Dendritic cell treated with granulocyte-macrophage colony-stimulating factor and Interleukin-4, amounts not matched to agents 40 ng/mL and 50 ng/mL, for 4 days (primary cell): Measurements from ENCODE around the gene HOXA9.
A peak's percentile ranks its signal among the peaks of the same experiment; 100 is the strongest.

Source experiments
- H3K27ac Mint-ChIP-seq: one replicate; pipeline ENCODE4 v1.8.0; 2022; ENCODE audit warnings: mild to moderate bottlenecking, mixed read lengths
- H3K27me3 Mint-ChIP-seq: one replicate; pipeline ENCODE4 v1.8.0; 2022; ENCODE audit warnings: mild to moderate bottlenecking, mixed read lengths
- H3K36me3 Mint-ChIP-seq: one replicate; pipeline ENCODE4 v1.8.0; 2022; ENCODE audit warnings: low read depth, mixed read lengths
- H3K4me1 Mint-ChIP-seq: one replicate; pipeline ENCODE4 v1.8.0; 2022; ENCODE audit warnings: low read depth, mixed read lengths
- H3K4me3 Mint-ChIP-seq: one replicate; pipeline ENCODE4 v1.8.0; 2022; ENCODE audit warnings: mild to moderate bottlenecking, moderate library complexity, mixed read lengths
- H3K9me3 Mint-ChIP-seq: one replicate; pipeline ENCODE4 v1.8.0; 2022; ENCODE audit warnings: mixed read lengths
- intact Hi-C: fragments of 100-400 bp; cut with micrococcal nuclease; formaldehyde crosslinking; loops from one replicate; pipeline ENCODE4 v1.15.0; 2022

The HOXA9 gene

GRCh38 chr7:27179503-27180430, 14.4 kb upstream of the HOXA9 start:
- peaks cover 95% of the 10 kb centered on the region for H3K27me3 Mint-ChIP-seq
- H3K27ac Mint-ChIP-seq = no peak overlapping the region
- H3K9me3 Mint-ChIP-seq = no peaks in the 10 kb centered on the region
- no peaks in the 10 kb centered on the region for H3K36me3 Mint-ChIP-seq
- H3K4me3 Mint-ChIP-seq = peak overlapping the region; percentile 45
- peaks cover 21% of the 10 kb centered on the region for H3K4me1 Mint-ChIP-seq
- intact Hi-C loops = no loop called here

DNA sequence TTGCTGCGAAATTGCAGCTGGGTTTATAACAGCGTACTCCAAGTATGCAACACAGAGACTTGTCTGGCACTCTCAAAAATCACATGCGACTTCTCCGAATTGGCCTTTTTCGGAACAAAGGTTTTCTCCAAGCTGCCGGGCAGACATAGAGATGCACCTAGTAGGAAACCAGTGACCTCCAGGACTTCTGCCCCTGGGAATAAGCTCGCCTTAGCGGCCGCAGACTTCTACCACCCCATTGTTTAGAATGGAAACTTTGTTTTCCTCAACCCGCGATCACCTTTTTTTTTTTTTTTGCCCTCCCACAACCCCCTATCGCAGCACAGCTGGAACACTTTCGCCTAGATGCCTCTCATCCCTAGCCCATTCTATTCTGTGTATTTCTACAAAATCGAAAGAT, 13.7 kb upstream of the HOXA9 start:
- Mint-ChIP-seq H3K27me3 (peaks cover 95% of the 10 kb centered on the region), H3K36me3 (no peaks in the 10 kb centered on the region), H3K27ac (no peak overlapping the region), H3K4me3 (no peak overlapping the region), H3K9me3 (no peaks in the 10 kb centered on the region), H3K4me1 (peaks cover 20% of the 10 kb centered on the region)
- intact Hi-C loops = no loop called here

GRCh38 chr7:27178366-27178765, 13.0 kb upstream of the HOXA9 start:
- H3K4me3 Mint-ChIP-seq = no peak overlapping the region
- H3K27me3 Mint-ChIP-seq = peaks cover 94% of the 10 kb centered on the region
- intact Hi-C loops = no loop called here
- H3K27ac Mint-ChIP-seq = no peak overlapping the region
- no peaks in the 10 kb centered on the region for H3K9me3 Mint-ChIP-seq
- no peaks in the 10 kb centered on the region for H3K36me3 Mint-ChIP-seq
- peaks cover 20% of the 10 kb centered on the region for H3K4me1 Mint-ChIP-seq

GRCh38 chr7:27177795-27178320, 12.5 kb upstream of the HOXA9 start:
- H3K4me1 Mint-ChIP-seq = peaks cover 21% of the 10 kb centered on the region
- intact Hi-C loops = no loop called here
- H3K4me3 Mint-ChIP-seq = no peak overlapping the region
- no peak overlapping the region for H3K27ac Mint-ChIP-seq
- H3K27me3 Mint-ChIP-seq = peaks cover 94% of the 10 kb centered on the region
- H3K9me3 Mint-ChIP-seq = no peaks in the 10 kb centered on the region
- no peaks in the 10 kb centered on the region for H3K36me3 Mint-ChIP-seq

- no peaks in the 10 kb centered on the region for H3K9me3 Mint-ChIP-seq
Measured at GRCh38 chr7:27176962-27177794, 11.8 kb upstream of the HOXA9 start.

DNA sequence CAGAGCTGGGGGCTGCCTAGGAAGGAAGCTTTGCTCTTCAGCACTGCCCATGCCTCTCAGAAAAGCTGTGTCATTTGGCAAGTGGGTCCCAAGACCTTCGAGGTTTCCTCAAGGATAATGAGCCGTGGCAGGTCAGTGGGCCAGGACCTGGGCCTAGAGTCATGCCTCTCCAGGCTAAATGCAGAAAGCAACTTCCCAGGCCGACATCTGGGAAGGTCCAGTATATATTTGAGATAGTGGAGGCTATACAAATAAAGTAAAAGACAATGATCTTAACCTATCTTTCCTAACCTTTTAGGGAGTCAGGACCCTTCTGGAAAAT, 11.1 kb upstream of the HOXA9 start:
- intact Hi-C loops = no loop called here

More at GRCh38 chr7:27176962-27177794, 11.8 kb upstream of the HOXA9 start:
- Mint-ChIP-seq H3K4me1 (peaks cover 24% of the 10 kb centered on the region), H3K27ac (no peak overlapping the region), H3K27me3 (peaks cover 92% of the 10 kb centered on the region), H3K4me3 (no peak overlapping the region), H3K36me3 (no peaks in the 10 kb centered on the region)
- intact Hi-C loops = no loop called here

GRCh38 chr7:27175626-27176523, 10.5 kb upstream of the HOXA9 start:
- no peaks in the 10 kb centered on the region for H3K36me3 Mint-ChIP-seq
- peaks cover 33% of the 10 kb centered on the region for H3K4me1 Mint-ChIP-seq
- peaks cover 94% of the 10 kb centered on the region for H3K27me3 Mint-ChIP-seq
- intact Hi-C loops = no loop called here
- no peak overlapping the region for H3K4me3 Mint-ChIP-seq
- H3K27ac Mint-ChIP-seq = no peak overlapping the region
- no peaks in the 10 kb centered on the region for H3K9me3 Mint-ChIP-seq

More for the DNA sequence above, 11.1 kb upstream of the HOXA9 start:
- no peaks in the 10 kb centered on the region for H3K36me3 Mint-ChIP-seq
- peaks cover 31% of the 10 kb centered on the region for H3K4me1 Mint-ChIP-seq
- no peaks in the 10 kb centered on the region for H3K9me3 Mint-ChIP-seq
- peaks cover 93% of the 10 kb centered on the region for H3K27me3 Mint-ChIP-seq
- H3K27ac Mint-ChIP-seq = no peak overlapping the region
- H3K4me3 Mint-ChIP-seq = no peak overlapping the region

DNA sequence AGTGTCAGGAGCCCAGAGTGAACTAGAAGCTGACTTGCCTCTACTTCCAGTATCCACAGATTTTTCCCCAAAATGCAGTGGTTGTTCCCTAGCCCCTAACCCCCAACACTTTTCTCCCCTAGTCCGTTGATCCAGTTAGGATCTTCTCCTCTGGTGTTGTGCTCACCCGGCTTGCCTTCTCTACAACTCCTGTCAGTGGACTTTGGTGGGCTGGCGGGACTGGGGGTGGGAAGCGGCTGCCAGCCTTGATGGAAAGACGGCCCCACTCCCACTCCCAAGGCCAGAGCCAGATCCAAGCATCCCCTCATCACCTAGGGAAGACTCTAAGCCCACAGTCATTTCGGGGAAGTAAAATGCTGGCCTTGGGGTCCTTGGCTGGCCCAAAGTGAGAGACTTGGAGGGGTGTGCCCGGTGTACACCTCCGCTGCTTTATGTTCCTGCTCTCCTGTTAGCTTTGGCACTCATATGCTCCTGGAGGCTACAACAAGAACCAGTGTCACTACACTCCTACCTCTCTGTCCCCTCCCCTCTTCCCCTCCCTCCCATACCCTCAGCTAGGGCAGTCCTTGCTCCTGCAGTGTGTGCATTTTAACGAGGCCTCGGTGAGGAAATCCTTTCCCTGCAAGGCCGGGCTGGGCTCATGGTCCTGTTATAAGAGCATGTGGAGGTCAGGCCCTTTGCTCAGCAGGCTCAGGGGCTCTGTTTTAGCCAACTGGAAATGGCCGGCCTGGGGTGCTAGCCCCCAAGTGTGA, 9.7 kb upstream of the HOXA9 start:
- Mint-ChIP-seq H3K36me3 (no peaks in the 10 kb centered on the region), H3K4me3 (no peak overlapping the region), H3K4me1 (peaks cover 36% of the 10 kb centered on the region), H3K9me3 (no peaks in the 10 kb centered on the region), H3K27ac (no peak overlapping the region), H3K27me3 (peaks cover 93% of the 10 kb centered on the region)
- intact Hi-C loops = no loop called here

- peaks cover 38% of the 10 kb centered on the region for H3K4me1 Mint-ChIP-seq
- no peak within 1 kb of the TSS for H3K27ac Mint-ChIP-seq
Measured at GRCh38 chr7:27173956-27174873, 8.9 kb upstream of the HOXA9 start, which contains the start of gene HOXA10. Gene HOXA10, minus strand, starts transcription at chr7:27174320. Its CDS starts 14 bp downstream, at chr7:27174306.

GRCh38 chr7:27173511-27173955, 8.2 kb upstream of the HOXA9 start:
- H3K9me3 Mint-ChIP-seq = no peaks in the 10 kb centered on the region

More at GRCh38 chr7:27173956-27174873, 8.9 kb upstream of the HOXA9 start, which contains the start of gene HOXA10:
- Mint-ChIP-seq H3K36me3 (no peaks in the 10 kb centered on the region), H3K9me3 (no peaks in the 10 kb centered on the region), H3K4me3 (peak within 1 kb of the TSS; percentile 71), H3K27me3 (peaks cover 91% of the 10 kb centered on the region)
- intact Hi-C loops = no loop called here

DNA sequence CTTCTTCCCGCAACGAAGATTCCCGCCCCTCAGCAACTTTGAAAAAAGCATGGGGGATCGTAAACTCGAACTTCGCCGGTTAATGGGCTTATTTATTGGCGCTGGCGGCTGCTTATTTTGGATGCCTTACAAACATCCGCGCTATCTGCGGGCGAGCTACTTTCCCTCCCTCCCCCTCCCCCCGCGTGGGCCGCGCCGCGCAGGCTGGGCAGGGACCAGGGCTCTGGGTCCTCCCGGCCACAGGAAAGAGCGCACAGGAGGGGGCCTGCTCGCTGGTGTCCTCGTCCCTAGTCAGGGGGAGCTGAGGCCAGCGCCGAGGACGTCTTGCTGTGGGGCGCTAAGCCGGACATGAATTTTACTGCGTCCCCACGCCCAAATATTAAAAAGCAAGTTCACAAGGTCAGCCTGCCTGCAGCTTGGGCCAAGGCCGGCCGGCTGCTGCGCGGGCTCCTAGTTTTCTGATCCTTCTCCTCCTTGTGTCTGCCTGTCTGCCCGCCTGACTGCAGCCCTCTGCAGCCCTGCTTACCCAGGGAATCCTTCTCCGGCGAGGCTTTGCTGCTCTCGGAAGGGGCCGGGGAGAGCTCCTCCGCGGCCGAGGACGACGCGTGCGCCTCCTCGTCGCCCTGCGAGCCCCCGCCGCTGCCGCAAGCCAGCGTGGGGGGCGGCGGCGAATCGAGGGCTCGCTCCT, 7.6 kb upstream of the HOXA9 start:
- Mint-ChIP-seq H3K9me3 (no peaks in the 10 kb centered on the region), H3K36me3 (no peaks in the 10 kb centered on the region), H3K4me1 (peaks cover 50% of the 10 kb centered on the region), H3K4me3 (peak overlapping the region; percentile 71), H3K27me3 (peaks cover 93% of the 10 kb centered on the region), H3K27ac (no peak overlapping the region)
- intact Hi-C loops = no loop called here

More at GRCh38 chr7:27173511-27173955, 8.2 kb upstream of the HOXA9 start:
- H3K4me3 Mint-ChIP-seq = peak overlapping the region; percentile 71
- no peak overlapping the region for H3K27ac Mint-ChIP-seq
- H3K27me3 Mint-ChIP-seq = peaks cover 93% of the 10 kb centered on the region
- no peaks in the 10 kb centered on the region for H3K36me3 Mint-ChIP-seq
- H3K4me1 Mint-ChIP-seq = peaks cover 45% of the 10 kb centered on the region
- intact Hi-C loops = no loop called here
